Measurements from ENCODE around the gene DYNC1LI1. TPM values are rescaled to one million over a fixed set of nuclear protein-coding genes. Genes with fewer than 3 reads are reported as not detected.

Gene DYNC1LI1
- total and polyA plus RNA-seq, 3 experiments from 2014 or later: 23.4 to 39.6 (median 36.9) TPM

DNA sequence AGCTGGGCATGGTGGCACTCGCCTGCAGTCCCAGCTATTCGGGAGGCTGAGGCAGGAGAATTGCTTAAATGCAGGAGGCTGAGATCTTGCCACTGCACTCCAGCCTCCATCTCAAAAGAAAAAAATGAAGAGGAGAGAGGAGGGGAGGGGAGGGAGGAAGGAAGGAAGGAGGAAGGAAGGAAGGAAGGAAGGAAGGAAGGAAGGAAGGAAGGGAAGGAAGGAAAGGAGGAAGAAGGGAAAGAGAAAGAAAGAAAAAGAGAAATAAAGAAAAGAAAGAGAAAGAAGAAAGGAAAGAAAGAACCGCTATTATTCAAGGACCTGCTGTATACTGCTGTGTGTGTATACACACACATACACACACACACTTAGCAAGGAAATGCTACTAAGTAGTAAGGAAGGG is 35.6 kb upstream of the DYNC1LI1 start:
- H3K27ac Mint-ChIP-seq: no peak overlapping the region
- POLR2A ChIA-PET: no interaction called here
- no peak overlapping the region for H3K27ac ChIP-seq (ENCODE audit: low read depth, low read length)
- no peaks in the 10 kb centered on the region for H3K9me3 ChIP-seq (ENCODE audit: low read length)
- no peaks in the 10 kb centered on the region for H3K4me1 Mint-ChIP-seq
- no peaks in the 10 kb centered on the region for H3K36me3 Mint-ChIP-seq
- no peaks in the 10 kb centered on the region for H3K27me3 ChIP-seq (ENCODE audit: insufficient read depth, low read length, poor library complexity, severe bottlenecking)
- no peak overlapping the region for H3K4me3 ChIP-seq (ENCODE audit: low read length)
- H3K4me1 ChIP-seq (ENCODE audit: insufficient read depth, low read length): no peaks in the 10 kb centered on the region
- no peaks in the 10 kb centered on the region for H3K9me3 Mint-ChIP-seq
- H3K4me3 Mint-ChIP-seq: no peak overlapping the region
- H3K36me3 ChIP-seq (ENCODE audit: insufficient read depth, low read length): no peaks in the 10 kb centered on the region
- DNase-seq: no peak
- peaks cover 0 to 28% of the 10 kb centered on the region in 2 donors for H3K27me3 Mint-ChIP-seq
- CTCF ChIA-PET: interaction anchor here (0.7 kb wide), 1 partner anchor 35 kb away, joined by 3 read pairs; no protein-coding TSS in a partner anchor

GRCh38 chr3:32603064-32603463 is 32.4 kb upstream of the DYNC1LI1 start:
- H3K4me3 ChIP-seq (ENCODE audit: low read length): no peak overlapping the region
- no peaks in the 10 kb centered on the region for H3K36me3 Mint-ChIP-seq
- POLR2A ChIA-PET: no interaction called here

GRCh38 chr3:32602206-32602605 is 31.5 kb upstream of the DYNC1LI1 start:
- Histone ChIP-seq H3K27me3 (ENCODE audit: insufficient read depth, low read length, poor library complexity, severe bottlenecking) (no peaks in the 10 kb centered on the region), H3K4me1 (ENCODE audit: insufficient read depth, low read length) (no peaks in the 10 kb centered on the region), H3K36me3 (ENCODE audit: insufficient read depth, low read length) (no peaks in the 10 kb centered on the region), H3K4me3 (ENCODE audit: low read length) (no peak overlapping the region), H3K27ac (ENCODE audit: low read depth, low read length) (no peak overlapping the region), H3K9me3 (ENCODE audit: low read length) (no peaks in the 10 kb centered on the region)
- no peaks in the 10 kb centered on the region for H3K9me3 Mint-ChIP-seq
- CTCF ChIA-PET: no interaction called here
- no peak overlapping the region for H3K4me3 Mint-ChIP-seq
- H3K27me3 Mint-ChIP-seq: peaks cover 9 to 48% of the 10 kb centered on the region in 2 donors
- H3K4me1 Mint-ChIP-seq: no peaks in the 10 kb centered on the region
- H3K36me3 Mint-ChIP-seq: no peaks in the 10 kb centered on the region
- POLR2A ChIA-PET: no interaction called here
- no peak overlapping the region for H3K27ac Mint-ChIP-seq
- no peak for DNase-seq

More at GRCh38 chr3:32603064-32603463, 32.4 kb upstream of the DYNC1LI1 start:
- H3K9me3 Mint-ChIP-seq: no peaks in the 10 kb centered on the region
- no peak for DNase-seq
- CTCF ChIA-PET: no interaction called here
- H3K36me3 ChIP-seq (ENCODE audit: insufficient read depth, low read length): no peaks in the 10 kb centered on the region
- no peak overlapping the region for H3K27ac ChIP-seq (ENCODE audit: low read depth, low read length)
- H3K4me1 ChIP-seq (ENCODE audit: insufficient read depth, low read length): no peaks in the 10 kb centered on the region
- H3K27ac Mint-ChIP-seq: no peak overlapping the region
- H3K27me3 ChIP-seq (ENCODE audit: insufficient read depth, low read length, poor library complexity, severe bottlenecking): no peaks in the 10 kb centered on the region
- H3K4me3 Mint-ChIP-seq: no peak overlapping the region
- no peaks in the 10 kb centered on the region for H3K9me3 ChIP-seq (ENCODE audit: low read length)
- H3K4me1 Mint-ChIP-seq: no peaks in the 10 kb centered on the region
- peaks cover 9 to 42% of the 10 kb centered on the region in 2 donors for H3K27me3 Mint-ChIP-seq

- no peak overlapping the region for H3K27ac ChIP-seq (ENCODE audit: low read depth, low read length)
- no peaks in the 10 kb centered on the region for H3K9me3 Mint-ChIP-seq
- CTCF ChIA-PET: no interaction called here
Measured at GRCh38 chr3:32601722-32602121, 31.1 kb upstream of the DYNC1LI1 start.

DNA sequence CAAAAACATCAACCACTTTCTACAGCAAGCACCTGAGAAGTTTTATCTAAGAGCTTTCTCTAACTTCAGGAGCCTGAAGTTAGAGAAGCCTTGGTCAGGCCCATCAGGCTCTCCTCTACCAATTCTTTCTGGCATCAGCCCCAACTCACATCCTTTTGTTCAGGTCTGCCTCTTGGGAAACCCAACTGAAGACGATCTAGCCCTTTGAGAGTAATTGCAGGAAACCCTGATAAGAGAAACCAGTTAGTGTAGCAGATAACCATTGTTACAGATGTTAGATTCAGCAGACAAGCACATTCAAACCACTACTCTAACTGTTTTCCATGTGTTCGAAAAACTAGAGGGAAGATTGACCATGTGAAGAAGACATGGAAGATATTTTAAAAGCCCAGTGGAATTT is 27.0 kb upstream of the DYNC1LI1 start:
- Mint-ChIP-seq H3K27ac (no peak overlapping the region), H3K27me3 (peaks cover 13 to 58% of the 10 kb centered on the region in 2 donors), H3K9me3 (no peaks in the 10 kb centered on the region), H3K4me1 (no peaks in the 10 kb centered on the region), H3K36me3 (peaks cover 0 to 1% (median 0%) of the 10 kb centered on the region in 3 donors), H3K4me3 (no peak overlapping the region)
- POLR2A ChIA-PET: no interaction called here
- H3K9me3 ChIP-seq (ENCODE audit: low read length): no peaks in the 10 kb centered on the region
- CTCF ChIA-PET: no interaction called here
- no peaks in the 10 kb centered on the region for H3K4me1 ChIP-seq (ENCODE audit: insufficient read depth, low read length)
- no peaks in the 10 kb centered on the region for H3K27me3 ChIP-seq (ENCODE audit: insufficient read depth, low read length, poor library complexity, severe bottlenecking)
- no peak overlapping the region for H3K27ac ChIP-seq (ENCODE audit: low read depth, low read length)
- DNase-seq: no peak
- H3K36me3 ChIP-seq (ENCODE audit: insufficient read depth, low read length): no peaks in the 10 kb centered on the region
- H3K4me3 ChIP-seq (ENCODE audit: low read length): no peak overlapping the region

More at GRCh38 chr3:32601722-32602121, 31.1 kb upstream of the DYNC1LI1 start:
- H3K4me3 ChIP-seq (ENCODE audit: low read length): no peak overlapping the region
- Mint-ChIP-seq H3K4me3 (no peak overlapping the region), H3K27me3 (peaks cover 9 to 52% of the 10 kb centered on the region in 2 donors), H3K27ac (no peak overlapping the region), H3K36me3 (no peaks in the 10 kb centered on the region), H3K4me1 (no peaks in the 10 kb centered on the region)
- no peaks in the 10 kb centered on the region for H3K36me3 ChIP-seq (ENCODE audit: insufficient read depth, low read length)
- no peaks in the 10 kb centered on the region for H3K9me3 ChIP-seq (ENCODE audit: low read length)
- no peak for DNase-seq
- H3K27me3 ChIP-seq (ENCODE audit: insufficient read depth, low read length, poor library complexity, severe bottlenecking): no peaks in the 10 kb centered on the region
- POLR2A ChIA-PET: no interaction called here
- no peaks in the 10 kb centered on the region for H3K4me1 ChIP-seq (ENCODE audit: insufficient read depth, low read length)

DNA sequence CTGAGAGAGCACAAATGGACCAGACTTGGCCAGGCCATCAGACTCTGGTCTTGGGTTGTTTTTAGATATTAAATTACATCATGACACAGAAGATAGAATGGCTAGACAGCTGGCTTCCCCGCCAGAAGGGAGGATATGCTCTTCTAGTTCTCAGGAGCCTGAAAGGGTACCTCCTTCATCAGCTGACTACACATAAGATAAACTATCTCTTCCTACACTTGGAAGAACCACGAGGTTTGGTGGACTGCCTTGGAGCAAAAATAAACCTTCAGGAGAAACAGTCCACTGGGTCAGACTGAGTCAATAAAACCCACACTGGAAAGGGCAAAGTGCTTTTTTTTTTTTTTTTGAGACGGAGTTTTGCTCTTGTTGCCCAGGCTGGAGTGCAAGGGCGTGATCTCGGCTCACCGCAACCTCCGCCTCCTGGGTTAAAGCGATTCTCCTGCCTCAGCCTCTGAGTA is 26.3 kb upstream of the DYNC1LI1 start:
- DNase-seq: no peak
- H3K36me3 Mint-ChIP-seq: peaks cover 0 to 1% (median 0%) of the 10 kb centered on the region in 3 donors
- H3K27ac ChIP-seq (ENCODE audit: low read depth, low read length): no peak overlapping the region
- no peaks in the 10 kb centered on the region for H3K4me1 Mint-ChIP-seq
- H3K4me1 ChIP-seq (ENCODE audit: insufficient read depth, low read length): no peaks in the 10 kb centered on the region
- H3K27ac Mint-ChIP-seq: no peak overlapping the region
- H3K4me3 Mint-ChIP-seq: no peak overlapping the region
- no peaks in the 10 kb centered on the region for H3K27me3 ChIP-seq (ENCODE audit: insufficient read depth, low read length, poor library complexity, severe bottlenecking)
- H3K4me3 ChIP-seq (ENCODE audit: low read length): no peak overlapping the region
- no peaks in the 10 kb centered on the region for H3K9me3 ChIP-seq (ENCODE audit: low read length)
- POLR2A ChIA-PET: no interaction called here
- no peaks in the 10 kb centered on the region for H3K9me3 Mint-ChIP-seq
- peaks cover 13 to 52% of the 10 kb centered on the region in 2 donors for H3K27me3 Mint-ChIP-seq
- H3K36me3 ChIP-seq (ENCODE audit: insufficient read depth, low read length): no peaks in the 10 kb centered on the region
- CTCF ChIA-PET: no interaction called here

DNA sequence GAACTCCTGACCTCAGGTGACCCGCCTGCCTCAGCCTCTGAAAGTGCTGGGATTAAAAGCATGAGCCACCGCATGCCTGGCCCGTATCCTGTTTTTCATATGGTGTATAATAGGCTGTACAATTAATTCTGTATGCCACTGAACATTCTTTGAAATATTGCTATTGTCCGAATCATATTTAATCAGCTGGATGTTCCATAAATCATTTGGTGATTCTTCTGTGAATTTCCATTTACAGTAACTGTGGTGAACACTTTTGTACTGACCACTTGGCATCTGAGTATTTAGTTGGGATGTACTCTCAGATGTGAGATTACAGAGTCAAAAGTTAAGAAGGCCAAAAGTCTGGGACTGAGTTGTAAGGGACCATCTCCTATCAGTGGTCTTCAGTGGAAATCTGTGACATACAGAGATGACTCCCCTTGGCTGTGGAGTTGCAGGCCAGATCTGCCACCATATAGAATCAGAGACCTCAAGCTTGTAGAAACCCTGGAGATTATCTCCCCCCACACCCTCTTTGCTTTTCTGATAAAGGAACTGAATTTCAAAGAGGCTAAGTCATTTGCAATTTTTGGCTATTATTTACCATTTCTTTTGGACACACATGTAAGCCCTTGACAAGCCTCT is 25.7 kb upstream of the DYNC1LI1 start:
- H3K9me3 Mint-ChIP-seq: no peaks in the 10 kb centered on the region
- H3K27ac Mint-ChIP-seq: no peak overlapping the region
- H3K36me3 Mint-ChIP-seq: peaks cover 0 to 1% (median 0%) of the 10 kb centered on the region in 3 donors
- H3K27me3 Mint-ChIP-seq: peaks cover 13 to 47% of the 10 kb centered on the region in 2 donors
- POLR2A ChIA-PET: no interaction called here
- DNase-seq: no peak
- H3K36me3 ChIP-seq (ENCODE audit: insufficient read depth, low read length): no peaks in the 10 kb centered on the region
- no peak overlapping the region for H3K27ac ChIP-seq (ENCODE audit: low read depth, low read length)
- no peak overlapping the region for H3K4me3 Mint-ChIP-seq
- H3K4me3 ChIP-seq (ENCODE audit: low read length): no peak overlapping the region
- H3K9me3 ChIP-seq (ENCODE audit: low read length): no peaks in the 10 kb centered on the region
- no peaks in the 10 kb centered on the region for H3K27me3 ChIP-seq (ENCODE audit: insufficient read depth, low read length, poor library complexity, severe bottlenecking)
- H3K4me1 ChIP-seq (ENCODE audit: insufficient read depth, low read length): no peaks in the 10 kb centered on the region
- H3K4me1 Mint-ChIP-seq: no peaks in the 10 kb centered on the region
- CTCF ChIA-PET: no interaction called here

GRCh38 chr3:32595323-32595722 is 24.7 kb upstream of the DYNC1LI1 start:
- no peak for DNase-seq
- Histone ChIP-seq H3K9me3 (ENCODE audit: low read length) (no peaks in the 10 kb centered on the region), H3K36me3 (ENCODE audit: insufficient read depth, low read length) (no peaks in the 10 kb centered on the region), H3K27ac (ENCODE audit: low read depth, low read length) (no peak overlapping the region), H3K4me1 (ENCODE audit: insufficient read depth, low read length) (no peaks in the 10 kb centered on the region), H3K27me3 (ENCODE audit: insufficient read depth, low read length, poor library complexity, severe bottlenecking) (no peaks in the 10 kb centered on the region), H3K4me3 (ENCODE audit: low read length) (no peak overlapping the region)
- ChIA-PET POLR2A (no interaction called here), CTCF (no interaction called here)
- Mint-ChIP-seq H3K4me3 (no peak overlapping the region), H3K9me3 (no peaks in the 10 kb centered on the region), H3K27me3 (peaks cover 12 to 39% of the 10 kb centered on the region in 2 donors), H3K4me1 (no peaks in the 10 kb centered on the region), H3K27ac (no peak overlapping the region), H3K36me3 (peaks cover 0 to 1% (median 0%) of the 10 kb centered on the region in 3 donors)
